ENCODE data around the gene CT55. TPM values are rescaled to one million over a fixed set of nuclear protein-coding genes. Genes with fewer than 3 reads are reported as not detected.
"Not testable (repeated sequence)": the region's sequence is repeated elsewhere in the genome, so short reads cannot be mapped to it uniquely, and the experiment has no call there.

The CT55 gene
- total RNA-seq, 4 donors from 2014 or later = not detected

DNA sequence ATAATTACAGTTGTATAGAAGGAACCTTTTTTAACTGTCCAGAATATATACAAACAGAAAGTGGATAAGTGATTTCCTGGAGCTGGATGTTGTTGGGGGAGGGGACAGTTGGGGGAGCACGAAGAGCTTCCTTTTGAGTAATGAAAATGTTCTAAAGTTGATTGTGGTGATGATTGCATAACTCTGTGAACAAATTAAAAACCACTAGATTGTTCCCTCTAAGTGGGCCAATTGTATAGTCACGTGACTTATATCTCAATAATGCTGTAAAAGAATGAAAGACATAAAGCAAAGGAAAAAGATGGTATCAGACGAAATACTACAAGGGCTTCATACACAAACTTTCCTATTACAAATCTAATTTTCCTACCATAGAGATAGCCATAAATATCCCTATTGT is 2.7 kb downstream of the CT55 start:
- Histone ChIP-seq H3K27ac (no peak overlapping the region), H3K27me3 (no peaks in the 10 kb centered on the region), H3K36me3 (no peaks in the 10 kb centered on the region), H3K4me3 (no peak overlapping the region), H3K4me1 (no peaks in the 10 kb centered on the region), H3K9me3 (no peaks in the 10 kb centered on the region)
- TF ChIP-seq CTCF (IDR thresholded peaks at IDR 0.05) (no peak), POLR2A (IDR thresholded peaks at IDR 0.05) (no peak)
- 28 to 57% methylated on average over 3 of the region's 3 CpGs for WGBS, 2 donors
- DNase-seq = no peak
- intact Hi-C loops (cut with DNase I) = no loop called here

DNA sequence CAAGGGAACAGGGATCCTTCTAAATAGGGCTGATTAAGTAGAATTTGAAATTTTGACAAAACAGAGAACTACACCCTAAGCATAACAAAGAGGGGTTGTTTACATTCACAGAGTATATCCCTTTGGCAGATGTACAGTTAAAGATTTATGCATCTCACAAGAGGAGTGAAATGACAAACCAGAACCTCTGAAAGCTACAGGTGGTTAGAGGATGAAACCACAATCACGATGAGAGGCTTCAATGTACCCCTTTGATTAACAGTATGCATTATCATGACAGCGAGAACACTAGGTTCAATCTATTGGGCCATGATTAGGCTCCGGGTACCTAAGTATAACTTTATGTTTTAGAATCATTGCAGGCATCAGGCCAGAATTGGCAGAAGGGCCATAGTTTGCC is 16.5 kb downstream of the CT55 start:
- DNase-seq; H3K9me3 ChIP-seq; H3K4me3 ChIP-seq; H3K27me3 ChIP-seq; H3K27ac ChIP-seq; intact Hi-C loops (cut with DNase I); H3K36me3 ChIP-seq; H3K4me1 ChIP-seq: not testable (repeated sequence)
- WGBS, 2 donors = no CpG with 5 or more reads among the region's 3 CpGs

- H3K36me3 ChIP-seq; H3K27ac ChIP-seq; DNase-seq; H3K27me3 ChIP-seq; H3K4me3 ChIP-seq; H3K4me1 ChIP-seq; intact Hi-C loops (cut with DNase I); H3K9me3 ChIP-seq: not testable (repeated sequence)
- no CpG with 5 or more reads among the region's 6 CpGs for WGBS, 2 donors
These were observed 45.1 kb downstream of the CT55 start for GRCh38 chrX:135126145-135126544.

- H3K36me3 ChIP-seq; H3K27ac ChIP-seq; H3K4me1 ChIP-seq; DNase-seq; H3K4me3 ChIP-seq; intact Hi-C loops (cut with DNase I); H3K27me3 ChIP-seq; H3K9me3 ChIP-seq: not testable (repeated sequence)
- no CpG with 5 or more reads among the region's 1 CpG for WGBS, 2 donors
These were observed 51.1 kb downstream of the CT55 start, which contains the start of gene ETDB for GRCh38 chrX:135120056-135120576. Gene ETDB, minus strand, starts transcription at chrX:135120526. Its CDS starts 1,265 bp downstream, at chrX:135119261.

GRCh38 chrX:135116064-135116463 is 55.1 kb downstream of the CT55 start:
- H3K4me3 ChIP-seq; H3K9me3 ChIP-seq; H3K4me1 ChIP-seq; intact Hi-C loops (cut with DNase I); H3K27me3 ChIP-seq; H3K36me3 ChIP-seq; DNase-seq; H3K27ac ChIP-seq: not testable (repeated sequence)
- WGBS, 2 donors = no CpG with 5 or more reads among the region's 2 CpGs

DNA sequence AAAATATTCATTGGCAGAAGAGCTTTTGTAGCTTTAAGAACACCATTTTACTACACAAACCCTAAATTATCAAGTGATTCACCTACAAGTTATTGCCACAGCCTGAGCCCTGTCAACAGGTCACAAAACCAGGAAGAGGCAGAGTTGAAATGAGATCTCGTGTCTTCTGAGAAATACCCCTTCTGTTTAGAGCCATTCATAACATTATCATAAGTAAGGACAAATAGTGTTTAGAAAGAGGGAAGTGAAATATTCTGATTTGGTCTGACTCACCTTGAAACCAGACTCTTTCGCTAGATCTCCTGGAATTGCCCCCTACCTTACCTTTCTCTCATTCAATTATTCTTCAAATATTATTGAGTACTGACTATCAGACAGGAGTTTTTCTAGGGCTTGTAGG is 56.8 kb downstream of the CT55 start:
- WGBS, 2 donors = 58 to 61% methylated on average over 2 of the region's 2 CpGs
- intact Hi-C loops (cut with DNase I) = no loop called here

DNA sequence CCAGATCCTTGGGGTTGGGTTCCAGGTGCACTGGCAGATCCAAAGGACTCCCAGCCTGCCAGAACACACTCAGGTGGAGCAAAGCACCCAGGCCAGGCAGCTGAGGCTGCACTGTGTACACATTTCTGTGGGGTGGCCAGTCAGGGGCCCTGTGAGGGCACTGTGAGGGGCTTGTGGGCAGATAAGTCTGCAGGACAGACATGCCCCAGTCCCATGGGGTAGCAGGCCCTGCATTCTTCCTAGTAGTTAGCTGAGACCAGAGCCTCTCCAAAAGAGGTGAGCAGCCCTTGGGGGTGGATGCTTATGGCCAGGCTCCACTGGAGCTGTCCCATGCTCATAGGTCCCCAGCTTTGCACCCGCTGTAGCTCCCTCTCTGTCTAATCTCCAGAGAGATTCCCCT is 58.5 kb downstream of the CT55 start:
- Histone ChIP-seq H3K27ac (no peak overlapping the region), H3K9me3 (no peaks in the 10 kb centered on the region), H3K27me3 (peaks cover 0 to 7% (median 2%) of the 10 kb centered on the region in 4 donors), H3K4me3 (no peak overlapping the region), H3K36me3 (no peaks in the 10 kb centered on the region), H3K4me1 (no peaks in the 10 kb centered on the region)
- TF ChIP-seq POLR2A (IDR thresholded peaks at IDR 0.05) (no peak), CTCF (IDR thresholded peaks at IDR 0.05) (no peak)
- no peak for DNase-seq
- intact Hi-C loops (cut with DNase I) = no loop called here
- WGBS, 2 donors = no CpG with 5 or more reads among the region's 1 CpG

More for the DNA sequence above, 56.8 kb downstream of the CT55 start:
- H3K4me1 ChIP-seq = no peaks in the 10 kb centered on the region
- peaks cover 0 to 7% (median 2%) of the 10 kb centered on the region in 4 donors for H3K27me3 ChIP-seq
- no peaks in the 10 kb centered on the region for H3K36me3 ChIP-seq
- TF ChIP-seq POLR2A (IDR thresholded peaks at IDR 0.05) = no peak
- no peak for DNase-seq
- no peak overlapping the region for H3K27ac ChIP-seq
- H3K4me3 ChIP-seq = no peak overlapping the region
- no peaks in the 10 kb centered on the region for H3K9me3 ChIP-seq

GRCh38 chrX:135112096-135112729 is 59.0 kb downstream of the CT55 start:
- H3K27me3 ChIP-seq = peaks cover 0 to 7% (median 2%) of the 10 kb centered on the region in 4 donors
- H3K36me3 ChIP-seq = no peaks in the 10 kb centered on the region
- no peak overlapping the region for H3K27ac ChIP-seq
- TF ChIP-seq CTCF (IDR thresholded peaks at IDR 0.05) = peak in 5 of 6 experiments; percentile 8 to 48 (median 38)
- TF ChIP-seq POLR2A (IDR thresholded peaks at IDR 0.05) = no peak
- no peaks in the 10 kb centered on the region for H3K4me1 ChIP-seq
- DNase-seq = no peak
- intact Hi-C loops (cut with DNase I) = no loop called here
- no peak overlapping the region for H3K4me3 ChIP-seq
- WGBS, 2 donors = 5 to 32% methylated on average over 3 to 4 of the region's 5 CpGs
- no peaks in the 10 kb centered on the region for H3K9me3 ChIP-seq
